HG02678 (cell line): ENCODE data around the gene SLC7A5.
"Not testable (repeated sequence)": the region's sequence is repeated elsewhere in the genome, so short reads cannot be mapped to it uniquely, and the experiment has no call there.

Source experiments
- ATAC-seq: cut with Tn5 transposase; IDR thresholded peaks from one replicate; pipeline ENCODE4 v1.9.1; 2021; ENCODE audit warnings: mild to moderate bottlenecking, moderate library complexity; ENCODE audit not compliant: unreplicated experiment

SLC7A5 gene

GRCh38 chr16:87835882-87836331, 33.4 kb downstream of the SLC7A5 start:
- no peak for ATAC-seq

- ATAC-seq: no peak
These were observed 34.4 kb downstream of the SLC7A5 start for GRCh38 chr16:87834668-87835473.

- ATAC-seq: no peak
These were observed 35.2 kb downstream of the SLC7A5 start for GRCh38 chr16:87834005-87834667.

- no peak for ATAC-seq
These were observed 35.8 kb downstream of the SLC7A5 start for GRCh38 chr16:87833548-87833947.

DNA sequence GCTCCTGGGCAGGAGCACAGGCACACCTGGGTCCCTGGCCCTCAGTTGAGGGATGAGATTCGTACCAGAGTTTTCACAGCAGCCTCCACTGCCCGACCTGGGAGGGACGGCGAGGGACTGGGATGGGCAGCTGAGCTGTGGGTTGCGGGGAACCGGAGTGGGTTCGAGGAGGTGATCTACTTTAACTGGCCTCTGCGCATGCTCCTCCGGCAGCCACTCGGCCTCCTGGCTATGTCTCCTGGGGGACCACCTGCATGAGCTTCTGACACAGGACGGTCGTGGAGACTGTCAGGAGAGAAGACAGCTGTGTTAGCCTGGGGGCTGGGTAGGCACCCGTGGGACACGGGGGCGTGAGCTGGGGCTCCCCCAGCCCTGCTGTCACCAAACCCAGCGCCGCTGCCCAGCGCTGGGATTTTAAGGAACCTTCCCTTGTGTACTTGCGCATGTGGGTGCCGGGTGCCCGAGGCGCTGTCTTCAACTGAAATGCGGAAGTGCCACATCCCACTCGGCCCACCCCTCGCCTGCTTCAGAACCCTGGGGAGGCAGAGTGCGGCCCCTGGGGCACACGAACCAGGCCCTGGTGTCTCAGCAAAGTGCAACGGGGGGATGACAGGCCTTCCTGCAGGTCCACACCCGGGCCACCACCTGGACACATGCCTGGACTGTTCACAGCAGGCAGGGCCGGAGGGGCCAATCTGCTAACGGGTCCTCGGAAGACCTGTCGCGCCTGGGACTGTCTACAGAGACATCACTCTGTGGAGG, 36.4 kb downstream of the SLC7A5 start:
- ATAC-seq: no peak

DNA sequence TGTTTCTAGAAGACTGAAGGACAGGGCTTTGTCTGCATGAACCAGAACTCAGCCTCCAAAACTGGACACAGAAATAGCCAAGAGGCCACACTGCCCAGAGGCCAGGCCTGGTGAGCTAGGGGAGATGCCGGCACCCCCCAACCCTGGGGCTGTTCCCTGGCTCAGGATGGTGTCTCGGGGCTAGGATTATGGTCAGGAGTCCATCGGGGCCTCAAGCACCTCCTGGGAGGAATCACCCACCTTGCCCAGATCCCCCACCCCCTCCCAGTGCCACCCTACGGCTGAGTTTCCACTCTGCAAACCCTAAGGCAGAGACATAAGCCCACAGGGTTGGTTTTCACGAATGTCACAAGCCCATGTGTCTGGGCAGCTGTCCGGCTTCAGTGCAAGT, 37.2 kb downstream of the SLC7A5 start:
- no peak for ATAC-seq

DNA sequence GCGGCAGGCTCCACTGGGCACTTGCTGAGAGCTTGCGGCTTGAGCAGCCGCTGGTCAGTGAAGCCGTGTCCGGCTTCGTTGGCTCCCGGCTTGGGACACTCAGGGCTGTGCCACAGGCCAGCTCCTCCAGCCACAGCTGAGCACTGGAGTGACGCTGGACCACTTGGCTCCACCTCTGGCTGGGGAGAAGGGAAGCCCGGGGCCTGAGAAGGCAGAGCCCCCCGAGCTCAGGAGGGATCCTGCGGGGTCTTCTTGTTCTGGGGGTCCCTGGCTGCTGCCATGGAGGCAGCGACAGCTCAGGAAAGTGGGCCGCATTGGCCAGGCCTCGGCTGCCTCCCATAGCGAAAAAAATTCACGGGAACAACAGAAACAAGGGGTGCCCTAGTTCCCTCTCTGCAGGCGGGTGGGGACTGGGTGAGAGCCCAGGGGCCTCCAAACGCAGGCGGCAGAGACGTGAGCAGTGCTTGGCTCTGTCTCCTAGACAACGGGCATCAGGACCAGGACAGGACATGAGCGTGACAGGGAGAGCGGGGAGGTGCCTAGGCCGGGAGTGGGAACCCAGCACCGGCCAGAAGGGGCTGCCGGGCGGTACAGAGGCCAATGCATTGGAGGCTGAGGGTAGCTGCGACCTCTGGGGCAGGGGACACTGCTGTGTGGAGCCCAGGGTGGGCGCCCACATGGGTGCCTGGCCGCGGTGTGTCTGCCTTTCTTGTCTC, 37.7 kb downstream of the SLC7A5 start:
- no peak for ATAC-seq

DNA sequence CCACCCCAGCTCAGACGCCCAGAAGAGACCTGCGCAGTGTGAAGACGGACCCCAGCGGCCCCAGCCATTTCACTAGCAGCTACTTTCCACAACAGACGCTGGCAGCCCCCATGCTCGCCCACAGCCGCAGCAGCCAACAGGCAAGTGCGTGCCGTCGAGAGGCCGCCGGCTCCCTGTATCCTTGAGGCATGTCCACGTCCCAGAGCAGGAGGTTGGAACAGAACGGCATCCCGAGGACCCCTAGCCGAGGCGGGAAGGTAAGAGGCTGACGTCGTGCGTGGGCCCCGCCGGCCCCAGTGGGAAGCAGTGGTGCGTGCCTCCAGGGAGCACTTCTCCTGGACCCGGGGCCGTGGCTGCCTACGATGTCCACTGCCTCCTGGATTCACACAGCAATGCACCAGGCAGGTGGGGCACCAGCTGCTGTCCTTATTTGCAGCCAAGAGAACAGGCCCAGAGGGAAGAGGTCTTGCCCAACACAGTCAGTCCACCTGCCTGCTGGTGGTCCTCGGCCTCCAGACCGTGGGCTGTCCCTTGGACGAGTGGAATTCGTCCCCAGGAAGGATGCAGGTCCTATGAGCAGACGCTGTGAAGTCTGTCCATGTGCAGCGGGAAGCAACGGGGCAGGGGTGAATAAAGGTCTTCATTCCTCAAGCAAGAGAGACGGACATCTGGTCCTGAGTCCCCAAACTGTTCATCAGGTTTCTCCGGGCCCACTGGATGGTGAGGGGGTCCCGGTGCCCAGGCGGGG, 38.5 kb downstream of the SLC7A5 start:
- ATAC-seq: no peak

- ATAC-seq: no peak
These were observed 39.2 kb downstream of the SLC7A5 start for GRCh38 chr16:87829988-87830672.

- ATAC-seq: no peak
These were observed 39.7 kb downstream of the SLC7A5 start for GRCh38 chr16:87829622-87829980.

GRCh38 chr16:87828907-87829621, 40.2 kb downstream of the SLC7A5 start:
- no peak for ATAC-seq

DNA sequence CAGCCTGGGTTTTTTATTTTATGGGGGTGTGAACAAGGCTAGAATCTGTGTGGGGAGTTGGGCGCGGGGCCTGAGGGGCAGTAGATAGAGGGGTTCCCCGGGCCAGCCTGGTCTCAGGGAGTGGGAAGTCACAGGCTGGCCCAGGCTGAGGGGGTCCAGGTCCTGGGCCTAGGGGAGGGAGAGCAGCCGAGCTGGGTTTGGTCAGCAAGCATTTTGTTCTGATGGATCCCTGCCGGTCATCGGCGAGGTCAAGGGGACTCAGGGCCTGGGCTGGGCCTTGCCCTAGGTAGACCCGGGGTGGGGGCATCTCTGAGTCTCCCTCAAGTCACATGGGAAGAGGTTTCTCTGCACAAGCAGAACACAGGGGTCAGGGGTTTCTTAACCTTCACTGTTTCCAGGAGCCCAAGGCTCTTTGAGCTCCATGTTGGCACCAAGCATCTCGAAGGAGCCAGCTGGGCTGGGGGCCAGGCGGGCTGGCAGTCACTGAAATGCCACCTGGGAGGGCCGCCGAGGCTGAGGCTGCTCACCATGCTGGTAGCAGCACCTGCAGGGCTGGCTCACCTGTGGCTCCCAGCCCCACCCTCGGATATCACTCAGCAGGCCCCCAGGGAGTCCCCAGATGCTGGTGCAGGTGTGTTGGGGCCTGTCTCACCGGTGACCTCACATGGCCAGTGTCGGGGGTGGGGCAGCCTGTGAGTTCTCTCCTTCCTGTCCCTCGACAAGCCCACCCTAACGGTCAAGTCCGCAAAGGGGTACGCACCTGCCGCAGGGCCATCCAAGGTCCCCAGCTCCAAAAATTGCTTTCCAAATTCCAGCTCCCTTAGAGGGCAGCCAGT, 41.0 kb downstream of the SLC7A5 start:
- ATAC-seq: no peak

DNA sequence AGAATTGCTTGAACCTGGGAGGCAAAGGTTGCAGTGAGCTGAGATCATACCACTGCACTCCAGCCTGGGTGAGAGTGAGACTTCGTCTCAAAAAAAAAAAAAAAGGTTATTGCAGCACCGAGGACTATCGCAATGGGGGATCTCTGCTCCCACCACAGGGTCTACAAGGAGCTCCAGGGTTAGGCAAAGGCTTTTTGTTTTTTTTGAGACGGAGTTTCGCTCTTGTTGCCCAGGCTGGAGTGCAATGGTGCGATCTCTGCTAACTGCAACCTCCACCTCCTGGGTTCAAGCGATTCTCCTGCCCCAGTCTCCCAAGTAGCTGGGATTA, 41.8 kb downstream of the SLC7A5 start:
- ATAC-seq: not testable (repeated sequence)

- no peak for ATAC-seq
These were observed 42.3 kb downstream of the SLC7A5 start for GRCh38 chr16:87826798-87827587.

- ATAC-seq: not testable (repeated sequence)
These were observed 42.9 kb downstream of the SLC7A5 start for GRCh38 chr16:87826407-87826797.

- ATAC-seq: not testable (repeated sequence)
These were observed 43.5 kb downstream of the SLC7A5 start for GRCh38 chr16:87825842-87826120.

DNA sequence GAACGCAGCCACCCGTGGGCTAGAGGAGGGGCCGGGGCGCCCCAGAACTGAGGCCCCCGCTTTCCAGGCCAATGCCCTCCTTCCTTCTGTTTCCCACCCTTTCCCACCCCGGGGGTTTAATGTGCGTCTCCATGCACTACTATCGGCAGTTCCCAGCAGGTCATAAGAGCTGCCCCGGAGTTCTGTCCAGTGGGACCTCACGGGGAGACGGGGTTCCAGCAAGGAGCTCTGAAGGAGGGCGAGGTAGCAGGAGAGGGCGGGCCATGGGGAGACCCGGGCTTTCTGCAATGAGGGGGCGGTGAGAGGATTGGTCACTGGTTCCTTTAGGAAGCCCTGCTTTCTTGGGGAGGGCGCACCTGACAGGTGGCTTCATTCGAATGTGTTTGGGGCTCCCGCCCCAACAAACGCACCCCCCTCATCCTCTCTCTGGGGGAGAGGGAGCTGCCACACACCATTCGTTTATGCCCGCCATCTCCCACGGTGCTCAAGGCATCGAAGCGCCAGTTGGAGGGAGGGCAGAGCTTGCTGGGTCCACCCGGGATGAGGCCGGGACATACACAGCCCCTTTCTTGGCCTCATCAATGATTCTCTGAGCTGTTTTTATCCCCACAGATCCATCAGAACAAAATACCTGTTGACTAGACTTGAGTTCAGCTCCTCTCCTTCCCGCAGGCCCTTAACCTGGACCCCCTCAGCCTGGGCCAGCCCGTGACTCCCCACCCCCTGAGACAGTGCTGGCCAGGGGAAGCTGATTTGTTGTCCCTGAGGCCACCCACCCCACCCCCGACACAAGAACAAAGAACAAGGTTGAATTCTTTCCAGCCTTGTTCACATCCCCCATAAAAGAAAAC, 44.1 kb downstream of the SLC7A5 start:
- no peak for ATAC-seq
